HepG2 (cell line): ENCODE data around the gene NXPH4. TPM values are rescaled to one million over a fixed set of nuclear protein-coding genes. Genes with fewer than 3 reads are reported as not detected.

Source experiments
- HIC2 ChIP-seq: sonication (generic); formaldehyde crosslinking; IDR thresholded peaks from 2 replicates; pipeline ENCODE4 v1.9.0; 2022; ENCODE audit warnings: low read depth, missing genetic modification reagents
- HMGXB4 ChIP-seq, 2 experiments: sonication (generic) in 1 of 2; formaldehyde crosslinking in 1 of 2; IDR thresholded peaks; 2 replicates each; pipeline versions ENCODE4 v1.4.0 to v1.6.1; 2018 to 2020; ENCODE audit warnings: missing genetic modification reagents in 2 of 2, borderline replicate concordance in 1 of 2, low read depth in 1 of 2, mild to moderate bottlenecking in 1 of 2, missing biosample characterization in 1 of 2
- NFIB ChIP-seq: sonication (generic); formaldehyde crosslinking; IDR thresholded peaks from 2 replicates; pipeline ENCODE4 v1.9.0; 2021; ENCODE audit warnings: missing genetic modification reagents, mild to moderate bottlenecking, borderline replicate concordance
- SOX13 ChIP-seq, 3 experiments: fragments of 450-650 bp in 1 of 3; sonication (generic) in 1 of 3; formaldehyde crosslinking in 1 of 3; IDR thresholded peaks in 2 of 3; conservative IDR thresholded peaks in 1 of 3; 2 replicates each; pipeline versions ENCODE4 v1.5.0 to v1.6.1; 2016 to 2020; ENCODE audit warnings: antibody characterized with exemption in 1 of 3, mild to moderate bottlenecking in 1 of 3, missing compliant biosample characterization in 1 of 3, missing genetic modification reagents in 1 of 3, moderate library complexity in 1 of 3
- THAP11 ChIP-seq: IDR thresholded peaks from 2 replicates; pipeline ENCODE4 v1.6.1; 2016; ENCODE audit warnings: missing biosample characterization, missing genetic modification reagents
- XBP1 ChIP-seq: sonication (generic); formaldehyde crosslinking; IDR thresholded peaks from 2 replicates; pipeline ENCODE4 v1.5.0; 2020; ENCODE audit warnings: missing genetic modification reagents
- ZNF577 ChIP-seq: sonication (generic); formaldehyde crosslinking; IDR thresholded peaks from 2 replicates; pipeline ENCODE4 v1.4.0; 2020; ENCODE audit warnings: mild to moderate bottlenecking, low read depth, missing genetic modification reagents, borderline replicate concordance
- polyA plus RNA-seq, 8 experiments: library from polyadenylated mRNA; depleted of rRNA in 3 of 8; stranded (reverse) in 7 of 8; unstranded in 1 of 8; fragments of >200 nt; fragmentation: Illumina TruSeq in 4 of 8; extraction: Trizol in 4 of 8; gene quantifications; 2 replicates each; pipeline versions ENCODE4 v1.2.1 to v1.2.3, GENCODE V29; 2011 to 2016; ENCODE audit warnings: low read depth in 4 of 8, missing spikeins in 1 of 8, mixed read lengths in 1 of 8; ENCODE audit not compliant: insufficient read depth in 1 of 8
- total RNA-seq, 5 experiments: library from RNA; depleted of rRNA; stranded (reverse); fragments of >200 nt; fragmentation: Illumina TruSeq; extraction: Trizol; gene quantifications; 2 replicates each; pipeline ENCODE4 v1.2.3, GENCODE V29; 2016; ENCODE audit warnings: low read depth in 1 of 5

Gene NXPH4
- total and polyA plus RNA-seq, 2 of the 13 experiments (the other 11 are each of a cell fraction or from before 2014, with no cell fraction given) = 0.13 TPM; not detected in 1

GRCh38 chr12:57224973-57225679, 8.5 kb downstream of the NXPH4 start (continued):
- TF ChIP-seq HMGXB4 (CRISPR knock-in tag; IDR thresholded peaks at IDR 0.05; ENCODE audit: borderline replicate concordance in 1 of 2, low read depth in 1 of 2) (peak in 1 of 2 experiments; percentile 56; a peak in 1 of 4 replicates), SOX13 (IDR thresholded peaks at IDR 0.05) (no peak), SOX13 (CRISPR knock-in tag; conservative IDR thresholded peaks at IDR 0.05 in 1 of 2, IDR thresholded peaks at IDR 0.05 in 1 of 2) (no peak), NFIB (CRISPR knock-in tag) (no peak), ZNF577 (CRISPR knock-in tag) (no peak), HIC2 (no peak), THAP11 (CRISPR knock-in tag) (peak; percentile 37), XBP1 (CRISPR knock-in tag) (no peak)
